ENCODE results near the gene GLDC. TPM values are rescaled to one million over a fixed set of nuclear protein-coding genes. Genes with fewer than 3 reads are reported as not detected.

Gene GLDC
- total and polyA plus RNA-seq, 4 donors: 0.10 to 1.5 (median 0.74) TPM

GRCh38 chr9:6677803-6678202 lies 32.3 kb upstream of the GLDC start:
- DNase-seq (no peak), ATAC-seq (ENCODE audit: insufficient read depth, low FRiP score) (no peak)
- Histone ChIP-seq H3K4me3 (no peak overlapping the region), H3K27me3 (ENCODE audit: control insufficient read depth in 3 of 3, insufficient read depth in 3 of 3, low read length in 2 of 3) (no peaks in the 10 kb centered on the region), H3K27ac (ENCODE audit: low read depth in 1 of 2, low read length in 1 of 2) (no peak overlapping the region), H3K36me3 (ENCODE audit: control insufficient read depth in 4 of 4, insufficient read depth in 4 of 4, low read length in 4 of 4) (no peaks in the 10 kb centered on the region), H3K9me3 (ENCODE audit: control insufficient read depth in 4 of 4, insufficient read depth in 3 of 4, low read length in 3 of 4) (no peaks in the 10 kb centered on the region), H3K9ac (ENCODE audit: insufficient read depth in 1 of 2, low read length in 2 of 2) (no peak overlapping the region), H3K4me1 (ENCODE audit: control insufficient read depth in 5 of 5, insufficient read depth in 5 of 5, low read length in 5 of 5) (peaks cover 0 to 12% (median 0%) of the 10 kb centered on the region in 5 donors)
- TF ChIP-seq CTCF (IDR thresholded peaks at IDR 0.05; ENCODE audit: control extremely low read depth, extremely low read depth): no peak
- 88 to 90% methylated on average over 7 of the region's 7 CpGs for WGBS, 2 donors

DNA sequence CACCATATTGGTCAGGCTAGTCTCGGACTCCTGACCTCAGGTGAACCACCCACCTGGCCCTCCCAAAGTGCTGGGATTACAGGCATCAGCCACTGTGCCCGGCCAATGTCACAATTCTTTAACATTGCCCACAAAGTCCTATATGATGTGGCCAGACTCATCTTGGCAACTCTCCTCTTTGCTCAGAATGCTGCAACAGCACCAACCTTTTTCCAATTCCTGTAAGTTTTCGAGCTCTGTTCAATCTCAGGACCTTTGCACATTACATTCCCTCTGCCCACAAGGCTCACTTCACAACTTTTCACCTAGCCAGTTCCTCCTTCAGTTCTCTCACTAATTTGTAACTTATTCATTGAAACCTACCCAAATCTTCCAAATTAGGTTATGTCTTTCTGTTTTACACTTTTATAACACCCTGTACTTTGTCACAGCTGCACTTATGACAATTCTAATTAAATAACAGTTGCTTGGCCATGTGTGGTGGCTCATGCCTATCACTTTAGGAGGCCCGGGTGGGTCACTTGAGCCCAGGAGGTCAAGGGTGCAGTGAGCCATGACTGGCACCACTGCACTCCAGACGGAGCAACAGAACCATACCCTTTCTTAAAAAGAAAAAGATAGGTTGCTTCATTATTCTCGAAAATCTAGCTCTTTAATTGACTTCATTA lies 30.9 kb upstream of the GLDC start:
- Histone ChIP-seq H3K36me3 (ENCODE audit: control insufficient read depth in 4 of 4, insufficient read depth in 4 of 4, low read length in 4 of 4) (no peaks in the 10 kb centered on the region), H3K4me1 (ENCODE audit: control insufficient read depth in 5 of 5, insufficient read depth in 5 of 5, low read length in 5 of 5) (peaks cover 0 to 6% (median 0%) of the 10 kb centered on the region in 5 donors), H3K27ac (ENCODE audit: low read depth in 1 of 2, low read length in 1 of 2) (no peak overlapping the region), H3K27me3 (ENCODE audit: control insufficient read depth in 3 of 3, insufficient read depth in 3 of 3, low read length in 2 of 3) (no peaks in the 10 kb centered on the region), H3K9ac (ENCODE audit: insufficient read depth in 1 of 2, low read length in 2 of 2) (no peak overlapping the region), H3K4me3 (no peak overlapping the region), H3K9me3 (ENCODE audit: control insufficient read depth in 4 of 4, insufficient read depth in 3 of 4, low read length in 3 of 4) (no peaks in the 10 kb centered on the region)
- DNase-seq: no peak
- no peak for TF ChIP-seq CTCF (IDR thresholded peaks at IDR 0.05; ENCODE audit: control extremely low read depth, extremely low read depth)
- 88 to 95% methylated on average over 6 of the region's 6 CpGs for WGBS, 2 donors
- ATAC-seq (ENCODE audit: insufficient read depth, low FRiP score): no peak

- no peak for DNase-seq
- 92 to 94% methylated on average over 4 of the region's 4 CpGs for WGBS, 2 donors
- Histone ChIP-seq H3K9ac (ENCODE audit: insufficient read depth in 1 of 2, low read length in 2 of 2) (no peak overlapping the region), H3K4me3 (no peak overlapping the region), H3K27me3 (ENCODE audit: control insufficient read depth in 3 of 3, insufficient read depth in 3 of 3, low read length in 2 of 3) (no peaks in the 10 kb centered on the region), H3K27ac (ENCODE audit: low read depth in 1 of 2, low read length in 1 of 2) (no peak overlapping the region), H3K4me1 (ENCODE audit: control insufficient read depth in 5 of 5, insufficient read depth in 5 of 5, low read length in 5 of 5) (no peaks in the 10 kb centered on the region), H3K36me3 (ENCODE audit: control insufficient read depth in 4 of 4, insufficient read depth in 4 of 4, low read length in 4 of 4) (no peaks in the 10 kb centered on the region), H3K9me3 (ENCODE audit: control insufficient read depth in 4 of 4, insufficient read depth in 3 of 4, low read length in 3 of 4) (no peaks in the 10 kb centered on the region)
- no peak for TF ChIP-seq CTCF (IDR thresholded peaks at IDR 0.05; ENCODE audit: control extremely low read depth, extremely low read depth)
- no peak for ATAC-seq (ENCODE audit: insufficient read depth, low FRiP score)
Measured at GRCh38 chr9:6675268-6675667, 29.7 kb upstream of the GLDC start.
